Measurements from ENCODE around the gene RABGAP1L.

RABGAP1L gene

GRCh38 chr1:174938281-174939007, 779.1 kb downstream of the RABGAP1L start:
- no peak for DNase-seq
- intact Hi-C loops (cut with DNase I), result no loop called here

- intact Hi-C loops (cut with DNase I), result no loop called here
- DNase-seq, result no peak
Measured at GRCh38 chr1:174939775-174940545, 780.6 kb downstream of the RABGAP1L start.

GRCh38 chr1:174940646-174941175, 781.4 kb downstream of the RABGAP1L start:
- intact Hi-C loops (cut with DNase I), result no loop called here
- DNase-seq, result no peak

GRCh38 chr1:174942547-174943255, 783.4 kb downstream of the RABGAP1L start:
- no peak for DNase-seq
- intact Hi-C loops (cut with DNase I), result no loop called here

- DNase-seq, result no peak
- intact Hi-C loops (cut with DNase I), result no loop called here
Measured at GRCh38 chr1:174946031-174946430, 786.7 kb downstream of the RABGAP1L start.

GRCh38 chr1:174949061-174949460, 789.7 kb downstream of the RABGAP1L start:
- no peak for DNase-seq
- intact Hi-C loops (cut with DNase I), result no loop called here

- DNase-seq, result no peak
- intact Hi-C loops (cut with DNase I), result no loop called here
Measured at GRCh38 chr1:174949645-174950044, 790.3 kb downstream of the RABGAP1L start.

- intact Hi-C loops (cut with DNase I), result no loop called here
- no peak for DNase-seq
Measured at GRCh38 chr1:174953285-174954072, 794.2 kb downstream of the RABGAP1L start.

GRCh38 chr1:174954073-174954460, 794.7 kb downstream of the RABGAP1L start:
- intact Hi-C loops (cut with DNase I), result no loop called here
- no peak for DNase-seq

- intact Hi-C loops (cut with DNase I), result no loop called here
- DNase-seq, result no peak
Measured at GRCh38 chr1:174954671-174955669, 795.6 kb downstream of the RABGAP1L start.

- no peak for DNase-seq
- intact Hi-C loops (cut with DNase I), result no loop called here
Measured at GRCh38 chr1:174956086-174956485, 796.8 kb downstream of the RABGAP1L start.

GRCh38 chr1:174956976-174957375, 797.7 kb downstream of the RABGAP1L start:
- intact Hi-C loops (cut with DNase I), result no loop called here
- DNase-seq, result no peak

- no peak for DNase-seq
- intact Hi-C loops (cut with DNase I), result no loop called here
Measured at GRCh38 chr1:174957829-174958228, 798.5 kb downstream of the RABGAP1L start.

- no peak for DNase-seq
- intact Hi-C loops (cut with DNase I), result no loop called here
Measured at GRCh38 chr1:174958396-174958795, 799.1 kb downstream of the RABGAP1L start.

GRCh38 chr1:174960362-174960761, 801.0 kb downstream of the RABGAP1L start:
- DNase-seq, result no peak
- intact Hi-C loops (cut with DNase I), result no loop called here

- no peak for DNase-seq
- intact Hi-C loops (cut with DNase I), result no loop called here
Measured at GRCh38 chr1:174963529-174964125, 804.3 kb downstream of the RABGAP1L start.

- intact Hi-C loops (cut with DNase I), result no loop called here
- no peak for DNase-seq
Measured at GRCh38 chr1:174964261-174964971, 805.1 kb downstream of the RABGAP1L start.

- intact Hi-C loops (cut with DNase I), result no loop called here
- no peak for DNase-seq
Measured at GRCh38 chr1:174964972-174965361, 805.6 kb downstream of the RABGAP1L start.
